Measurements from ENCODE around the gene MED8. TPM values are rescaled to one million over a fixed set of nuclear protein-coding genes. Genes with fewer than 3 reads are reported as not detected.

MED8 gene, protein sequence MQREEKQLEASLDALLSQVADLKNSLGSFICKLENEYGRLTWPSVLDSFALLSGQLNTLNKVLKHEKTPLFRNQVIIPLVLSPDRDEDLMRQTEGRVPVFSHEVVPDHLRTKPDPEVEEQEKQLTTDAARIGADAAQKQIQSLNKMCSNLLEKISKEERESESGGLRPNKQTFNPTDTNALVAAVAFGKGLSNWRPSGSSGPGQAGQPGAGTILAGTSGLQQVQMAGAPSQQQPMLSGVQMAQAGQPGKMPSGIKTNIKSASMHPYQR
- 51.9 and 53.1 TPM in 2 replicates for total RNA-seq

DNA sequence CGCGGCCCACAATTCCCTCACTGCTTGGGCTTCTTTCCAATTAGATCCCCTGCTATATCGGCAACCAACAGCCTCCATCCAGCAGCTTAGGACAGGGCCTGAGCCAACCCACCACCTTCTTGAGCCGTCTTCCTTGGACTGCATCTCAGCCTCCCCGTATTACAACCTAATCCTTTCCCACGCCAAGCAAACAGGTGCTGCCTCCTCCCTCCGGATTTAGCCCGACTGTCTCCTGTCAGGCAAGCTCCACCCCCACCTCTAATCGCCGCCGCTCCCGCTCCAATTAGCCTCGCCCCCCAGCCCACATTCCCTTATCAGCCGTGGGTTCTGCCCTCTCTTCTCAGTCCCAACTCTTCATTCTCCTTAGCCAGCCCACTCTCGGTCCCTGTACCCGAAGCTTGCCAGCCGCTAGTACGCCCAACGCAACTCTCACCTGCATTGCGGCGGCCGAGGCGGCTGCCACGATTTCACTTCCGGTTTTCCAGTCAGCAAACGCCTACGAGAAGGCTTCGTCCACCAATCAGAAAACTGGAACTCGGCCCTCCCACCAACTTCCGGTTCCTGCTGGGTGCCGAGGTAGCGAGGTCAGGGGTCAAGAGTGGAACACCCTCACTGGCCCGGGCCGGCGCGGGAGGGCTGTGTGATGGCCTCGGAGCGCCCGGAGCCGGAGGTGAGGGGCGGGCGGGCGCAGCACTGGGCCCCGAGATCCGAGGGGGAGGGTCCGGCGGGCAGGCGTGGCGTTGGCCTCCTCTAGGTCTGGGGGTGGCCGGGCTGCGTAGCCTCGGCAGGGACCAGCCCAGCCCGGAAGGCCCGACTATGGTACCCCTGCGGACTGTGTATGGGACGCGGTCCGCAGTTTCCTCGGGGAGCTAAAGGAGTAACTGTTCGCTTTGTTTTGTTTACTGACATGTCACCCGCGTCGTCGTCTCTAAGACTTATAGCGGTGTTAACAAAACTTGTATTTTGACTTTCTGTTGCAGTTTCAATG is at the start of gene MED8, which contains the start of gene SZT2:
Gene MED8, minus strand, starts transcription at position 475 of the 988 bp plus-strand sequence. Its CDS starts 36 bp downstream, at position 439.
Gene SZT2, plus strand, starts transcription at position 574 of the 988 bp plus-strand sequence. Its CDS starts 70 bp downstream, at position 644.

DNA sequence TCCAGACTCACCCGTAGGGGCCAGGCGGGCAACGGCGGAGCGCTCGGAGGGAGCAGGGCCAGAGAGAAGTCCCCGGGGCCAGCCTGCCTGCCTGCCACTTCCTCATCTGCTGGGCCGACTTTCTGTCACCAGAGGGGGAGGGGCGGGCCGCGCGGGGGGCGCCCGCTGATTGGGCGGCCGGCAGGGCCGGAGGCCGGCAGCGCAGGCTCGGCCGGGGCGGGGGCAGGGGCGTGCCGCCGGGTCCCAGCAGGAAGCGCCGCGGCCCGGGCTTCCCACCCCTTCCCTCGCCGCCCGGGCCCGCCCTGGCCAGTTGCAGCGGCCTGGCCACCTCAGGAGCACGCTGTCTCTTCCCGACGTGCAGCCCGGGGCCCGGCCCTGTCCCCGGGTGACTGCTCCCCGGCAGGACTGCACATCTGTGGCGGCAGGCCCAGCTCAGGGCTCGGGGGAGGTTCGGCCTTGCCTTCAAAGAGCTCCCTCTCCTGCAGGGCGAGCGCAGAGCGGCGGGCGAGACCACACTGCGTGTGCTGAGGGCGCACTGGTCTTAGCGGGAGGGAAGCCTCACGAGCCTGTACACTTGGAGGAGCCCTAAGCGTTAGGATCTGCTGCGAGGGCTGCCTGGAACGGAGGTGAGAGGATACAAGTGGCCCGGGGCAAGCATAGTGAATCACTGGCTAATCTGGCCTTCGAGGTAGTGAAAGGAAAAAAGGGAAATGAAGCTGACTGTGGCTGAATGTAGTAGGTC is 21.5 kb downstream of the MED8 start, which contains the start of gene ELOVL1:
Gene ELOVL1, minus strand, starts transcription at position 108 of the 742 bp plus-strand sequence. CDS start 2,402 bp downstream, outside the sequence.

DNA sequence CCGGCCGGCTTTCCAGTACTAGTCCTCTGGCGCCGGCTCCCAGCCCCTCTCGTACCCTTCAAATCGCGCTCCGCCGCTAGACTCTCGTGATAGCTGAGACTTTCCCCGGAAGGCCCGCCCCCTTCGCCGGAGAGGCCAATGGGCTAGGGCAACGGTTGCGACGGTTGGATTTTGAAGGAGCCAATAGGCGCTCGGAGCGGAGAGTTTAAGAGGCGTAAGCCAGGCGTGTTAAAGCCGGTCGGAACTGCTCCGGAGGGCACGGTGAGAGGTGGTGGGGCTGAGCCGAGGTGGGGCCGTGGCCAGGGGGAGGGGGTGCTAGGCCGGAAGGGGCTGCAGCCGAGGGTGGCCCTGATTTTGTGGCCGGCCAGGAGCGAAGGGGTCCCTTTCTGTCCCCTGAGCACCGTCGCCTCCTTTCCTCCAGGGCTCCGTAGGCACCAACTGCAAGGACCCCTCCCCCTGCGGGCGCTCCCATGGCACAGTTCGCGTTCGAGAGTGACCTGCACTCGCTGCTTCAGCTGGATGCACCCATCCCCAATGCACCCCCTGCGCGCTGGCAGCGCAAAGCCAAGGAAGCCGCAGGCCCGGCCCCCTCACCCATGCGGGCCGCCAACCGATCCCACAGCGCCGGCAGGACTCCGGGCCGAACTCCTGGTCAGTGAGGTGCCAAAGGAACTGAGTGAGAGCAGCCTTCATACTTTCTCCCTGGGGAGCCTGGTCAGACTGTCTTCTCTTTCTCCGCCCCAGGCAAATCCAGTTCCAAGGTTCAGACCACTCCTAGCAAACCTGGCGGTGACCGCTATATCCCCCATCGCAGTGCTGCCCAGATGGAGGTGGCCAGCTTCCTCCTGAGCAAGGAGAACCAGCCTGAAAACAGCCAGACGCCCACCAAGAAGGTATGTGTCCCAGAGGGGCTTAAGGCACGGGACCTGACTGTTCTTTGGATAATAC is 30.6 kb downstream of the MED8 start, which contains the start of gene CDC20:
Gene CDC20, plus strand, starts transcription at position 236 of the 948 bp plus-strand sequence. Its CDS starts 235 bp downstream, at position 471.

DNA sequence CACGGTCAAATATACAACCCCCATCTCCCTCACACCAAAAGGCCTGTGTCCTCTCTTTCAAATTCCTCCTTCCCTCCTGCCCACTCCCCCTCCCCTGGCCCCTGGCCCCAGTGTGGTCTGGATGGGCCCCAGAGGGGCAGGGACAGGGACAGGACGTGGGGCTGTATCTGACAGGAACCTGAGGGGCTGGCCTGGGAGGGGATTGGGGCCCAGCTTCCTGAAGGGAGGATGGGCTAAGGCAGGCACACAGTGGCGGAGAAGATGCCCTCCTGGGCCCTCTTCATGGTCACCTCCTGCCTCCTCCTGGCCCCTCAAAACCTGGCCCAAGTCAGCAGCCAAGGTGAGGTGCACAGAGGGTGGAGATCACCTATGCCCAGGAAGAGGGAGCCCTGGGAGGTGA is 52.0 kb downstream of the MED8 start, which contains the start of gene MPL:
Gene MPL, plus strand, starts transcription at position 231 of the 400 bp plus-strand sequence. Its CDS starts 31 bp downstream, at position 262.

Other genes with a start within 250 kb of the MED8 start
- 51.7 and 63.8 TPM in 2 replicates for gene EBNA1BP2, start 217.5 kb downstream of the MED8 start, total RNA-seq
- gene CFAP57, start 217.5 kb downstream of the MED8 start, total RNA-seq, result 0.26 and 0.30 TPM in 2 replicates
- gene TMEM125, start 119.8 kb downstream of the MED8 start, total RNA-seq, result not detected in 2 replicates
- gene C1orf210, start 104.2 kb downstream of the MED8 start, total RNA-seq, result not detected in 2 replicates
- 0.65 and 1.8 TPM in 2 replicates for gene TIE1, start 88.8 kb downstream of the MED8 start, total RNA-seq
- gene MPL, start 52.0 kb downstream of the MED8 start, total RNA-seq, result not detected in 2 replicates
- gene CDC20, start 30.8 kb downstream of the MED8 start, total RNA-seq, result 7.9 and 16.5 TPM in 2 replicates
- 60.1 and 62.8 TPM in 2 replicates for gene ELOVL1, start 21.8 kb downstream of the MED8 start, total RNA-seq
- 42.6 and 43.3 TPM in 2 replicates for gene SZT2, start 99 bp upstream of the MED8 start, total RNA-seq
- gene HYI, start 64.1 kb upstream of the MED8 start, total RNA-seq, result 31.5 and 35.6 TPM in 2 replicates
- 212 and 364 TPM in 2 replicates for gene PTPRF, start 141.1 kb upstream of the MED8 start, total RNA-seq